HCT116 (cell line): ENCODE measurements around the gene SLC7A7. TPM values are rescaled to one million over a fixed set of nuclear protein-coding genes. Genes with fewer than 3 reads are reported as not detected.

Experiments
- ATAC-seq: fragments of 200-7000 bp; cut with Tn5 transposase; 2 replicates; pipeline ENCODE4 v1.9.1; 2020; ENCODE audit warnings: mild to moderate bottlenecking, moderate library complexity
- BruUV-seq: library from RNA; stranded (reverse); fragments of 400-500 nt; replicated peaks from 2 replicates; lab custom pipeline; 2021; lab: Mats Ljungman, UMichigan
- CTCF ChIA-PET: fragments of 300-600 bp; sonication (Branson Sonifier 250); formaldehyde crosslinking; loops from one replicate; lab custom pipeline; 2021; ENCODE audit warnings: antibody characterized with exemption; lab: Charles Lee
- POLR2A ChIA-PET: fragments of 300-600, 350-600 bp; sonication (Branson Sonifier 250); formaldehyde crosslinking; loops from one replicate; lab custom pipeline; 2021; ENCODE audit warnings: antibody characterized with exemption; lab: Charles Lee
- RAD21 ChIA-PET, 2 experiments: fragments of 300-600 bp; sonication (Branson Sonifier 250); formaldehyde crosslinking; loops; one replicate each; lab custom pipeline; 2023; ENCODE audit warnings: low total read pairs in 2 of 2; ENCODE audit not compliant: uncharacterized antibody in 2 of 2, unreplicated experiment in 2 of 2, low non-redundant PET in 1 of 2; lab: Charles Lee
- DNase-seq: peaks from one replicate; pipeline ENCODE4 v3.0.0-alpha.2; 2010; ENCODE audit warnings: low read depth, low spot score
- H2AFZ ChIP-seq: fragments of 200-600 bp; shearing (Covaris generic), sonication (generic); 2 replicates; pipeline ENCODE4 v1.6.1; 2017; ENCODE audit warnings: low read depth, mixed run types, mixed read lengths, antibody characterized with exemption, low read length; ENCODE audit not compliant: poor library complexity, severe bottlenecking
- H3K27ac ChIP-seq: 2 replicates; pipeline ENCODE4 v1.5.1; 2012; ENCODE audit warnings: low read depth, low read length
- H3K27me3 ChIP-seq: fragments of 200-600 bp; sonication (generic); 2 replicates; pipeline ENCODE4 v1.6.1; 2016; ENCODE audit warnings: mixed run types, low read length, mixed read lengths; ENCODE audit not compliant: insufficient read depth
- H3K36me3 ChIP-seq, 2 experiments: fragments of 200-500 bp in 1 of 2; fragments of 200-600 bp in 1 of 2; sonication (Bioruptor generic) in 1 of 2; sonication (generic) in 1 of 2; 2 replicates each; pipeline versions ENCODE4 v1.5.1 to v1.6.1; 2014 to 2016; ENCODE audit warnings: low read length in 2 of 2, inconsistent platforms in 1 of 2, mixed read lengths in 1 of 2, mixed run types in 1 of 2; ENCODE audit not compliant: insufficient read depth in 2 of 2, control insufficient read depth in 1 of 2
- H3K4me1 ChIP-seq, 2 experiments: fragments of 200-600 bp in 1 of 2; sonication (generic) in 1 of 2; 2 replicates each; pipeline versions ENCODE4 v1.5.1 to v1.6.1; 2012 to 2017; ENCODE audit warnings: low read length in 2 of 2, inconsistent platforms in 1 of 2, mild to moderate bottlenecking in 1 of 2, mixed read lengths in 1 of 2, mixed run types in 1 of 2, moderate library complexity in 1 of 2; ENCODE audit not compliant: insufficient read depth in 2 of 2, control insufficient read depth in 1 of 2
- H3K4me2 ChIP-seq: fragments of 200-600 bp; sonication (generic); 2 replicates; pipeline ENCODE4 v1.6.1; 2017; ENCODE audit warnings: mixed run types, low read length, mixed read lengths
- H3K4me3 ChIP-seq, 2 experiments: fragments of 200-600 bp in 1 of 2; sonication (generic) in 1 of 2; replicated peaks in 1 of 2; 2 replicates each; pipeline ENCODE4 v1.5.1; 2011 to 2016; ENCODE audit warnings: low read length in 2 of 2, control low read depth in 1 of 2, low read depth in 1 of 2, mild to moderate bottlenecking in 1 of 2, mixed read lengths in 1 of 2, mixed run types in 1 of 2
- H3K79me2 ChIP-seq: fragments of 200-600 bp; sonication (generic); 2 replicates; pipeline ENCODE4 v1.6.1; 2017; ENCODE audit warnings: mild to moderate bottlenecking, mixed run types, low read length, moderate library complexity, mixed read lengths; ENCODE audit not compliant: insufficient read depth
- H3K9ac ChIP-seq: fragments of 200-600 bp; sonication (generic); 2 replicates; pipeline ENCODE4 v1.6.1; 2016; ENCODE audit warnings: low read length, mixed read lengths
- H3K9me2 ChIP-seq: fragments of 200-600 bp; sonication (generic), shearing (Covaris generic); 2 replicates; pipeline ENCODE4 v1.6.1; 2017; ENCODE audit warnings: mixed run types, mild to moderate bottlenecking, moderate library complexity; ENCODE audit not compliant: insufficient read depth
- H3K9me3 ChIP-seq, 2 experiments: fragments of 200-500 bp in 1 of 2; fragments of 200-600 bp in 1 of 2; sonication (Bioruptor generic) in 1 of 2; sonication (generic) in 1 of 2; 2 replicates each; pipeline ENCODE4 v1.6.1; 2014 to 2017; ENCODE audit warnings: low read length in 2 of 2, mixed read lengths in 2 of 2, inconsistent platforms in 1 of 2, low read depth in 1 of 2, mild to moderate bottlenecking in 1 of 2, mixed run types in 1 of 2, moderate library complexity in 1 of 2; ENCODE audit not compliant: control insufficient read depth in 1 of 2, insufficient read depth in 1 of 2
- H4K20me1 ChIP-seq: fragments of 200-600 bp; sonication (generic), shearing (Covaris generic); 2 replicates; pipeline ENCODE4 v1.6.1; 2017; ENCODE audit warnings: mixed run types, mild to moderate bottlenecking, moderate library complexity; ENCODE audit not compliant: insufficient read depth
- CBX3 ChIP-seq: IDR thresholded peaks from 2 replicates; pipeline ENCODE4 v1.6.1; 2012; ENCODE audit warnings: low read depth
- CEBPB ChIP-seq: IDR thresholded peaks from 2 replicates; pipeline ENCODE4 v1.6.1; 2012; ENCODE audit warnings: low read depth
- EGR1 ChIP-seq: IDR thresholded peaks from 2 replicates; pipeline ENCODE4 v1.6.1; 2012; ENCODE audit warnings: low read depth
- EZH2 ChIP-seq: fragments of 200-600 bp; sonication (generic); IDR thresholded peaks from 2 replicates; pipeline ENCODE4 v1.6.1; 2017; ENCODE audit warnings: antibody characterized with exemption, mixed run types
- EZH2phosphoT487 ChIP-seq: fragments of 200-600 bp; IDR thresholded peaks from 2 replicates; pipeline ENCODE4 v1.6.1; 2018; ENCODE audit warnings: antibody characterized with exemption, borderline replicate concordance
- FOSL1 ChIP-seq: IDR thresholded peaks from 2 replicates; pipeline ENCODE4 v1.6.1; 2012; ENCODE audit warnings: low read depth
- POLR2A ChIP-seq: IDR thresholded peaks from 2 replicates; pipeline ENCODE4 v1.7.0; 2011; ENCODE audit warnings: borderline replicate concordance; ENCODE audit not compliant: insufficient read depth, insufficient read length; ENCODE audit errors: extremely low read depth
- RAD21 ChIP-seq: IDR thresholded peaks from 2 replicates; pipeline ENCODE4 v1.6.1; 2012; ENCODE audit warnings: low read depth, mild to moderate bottlenecking
- SP1 ChIP-seq: IDR thresholded peaks from 2 replicates; pipeline ENCODE4 v1.6.1; 2012; ENCODE audit warnings: low read depth
- SRF ChIP-seq: IDR thresholded peaks from 2 replicates; pipeline ENCODE4 v1.6.1; 2012; ENCODE audit warnings: low read depth
- TCF7L2 ChIP-seq: IDR thresholded peaks from 2 replicates; pipeline ENCODE4 v1.7.0; 2011; ENCODE audit warnings: borderline replicate concordance, inconsistent platforms; ENCODE audit not compliant: insufficient read depth, insufficient read length; ENCODE audit errors: extremely low read depth
- YY1 ChIP-seq: IDR thresholded peaks from 2 replicates; pipeline ENCODE4 v1.6.1; 2011; ENCODE audit warnings: low read length, low read depth, moderate library complexity, mild to moderate bottlenecking; ENCODE audit not compliant: insufficient replicate concordance; ENCODE audit errors: extremely low read depth
- ZFX ChIP-seq: fragments of 450-650 bp; IDR thresholded peaks from 2 replicates; pipeline ENCODE4 v1.6.1; 2017
- intact Hi-C: fragments of 100-400 bp; cut with micrococcal nuclease; formaldehyde crosslinking; loops from 2 replicates; pipeline ENCODE4 v1.10.0; 2022
- total RNA-seq: library from RNA; stranded (reverse); gene quantifications from one replicate; pipeline ENCODE4 v1.2.1, GENCODE V29; 2021; ENCODE audit not compliant: unreplicated experiment
- TF ChIP-seq, protein P1 (sequence below): IDR thresholded peaks from 2 replicates; pipeline ENCODE4 v1.6.1; 2011; ENCODE audit warnings: mild to moderate bottlenecking, low read length, moderate library complexity; ENCODE audit not compliant: insufficient replicate concordance; ENCODE audit errors: extremely low read depth
- TF ChIP-seq, protein P2 (sequence below), 3 experiments: fragments of 200-600 bp in 1 of 3; sonication (generic) in 1 of 3; IDR thresholded peaks in 2 of 3; conservative IDR thresholded peaks in 1 of 3; 2 replicates each; pipeline ENCODE4 v1.5.1; 2012 to 2017; ENCODE audit warnings: low read depth in 2 of 3, low read length in 2 of 3, antibody characterized with exemption in 1 of 3, borderline replicate concordance in 1 of 3, control low read depth in 1 of 3, mild to moderate bottlenecking in 1 of 3, mixed read lengths in 1 of 3, mixed run types in 1 of 3, moderate library complexity in 1 of 3; ENCODE audit not compliant: insufficient read depth in 1 of 3
- TF ChIP-seq, protein P3 (sequence below): IDR thresholded peaks from 2 replicates; pipeline ENCODE4 v1.6.1; 2012

Gene SLC7A7
- total RNA-seq, 1 experiment from 2014 or later: 0.27 TPM

DNA sequence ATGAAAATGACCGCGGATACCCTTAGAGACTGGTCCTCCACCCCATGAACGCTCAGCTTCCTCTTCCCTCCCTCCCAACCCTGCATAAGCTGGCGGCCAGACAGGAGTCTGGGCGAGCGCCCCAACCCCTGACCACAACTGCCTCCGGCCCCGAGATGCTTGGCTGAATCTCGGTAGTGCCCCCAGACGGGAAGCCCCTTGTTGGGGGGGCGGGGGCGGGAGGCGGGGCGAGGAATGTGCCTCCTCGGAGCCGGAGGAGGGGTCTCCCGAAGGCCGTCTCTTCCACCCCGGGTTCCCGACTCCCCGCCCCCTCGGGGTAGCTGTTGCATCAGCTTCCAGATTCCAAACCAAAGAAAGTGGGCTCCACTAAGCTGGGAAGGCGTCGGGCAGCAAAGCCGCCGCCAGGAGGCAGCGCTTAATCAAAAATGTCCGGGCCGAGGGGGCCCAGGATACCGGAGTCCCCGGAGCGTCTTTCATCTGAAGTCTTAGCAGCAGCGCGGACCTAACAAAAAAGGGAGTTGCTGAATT is 7.4 kb upstream of the SLC7A7 start:
- H3K9me2 ChIP-seq: no peaks in the 10 kb centered on the region
- H4K20me1 ChIP-seq: no peaks in the 10 kb centered on the region
- H3K9ac ChIP-seq: peak overlapping the region; percentile 22
- intact Hi-C loops: loop anchor here (1.0 to 2.0 kb wide), 4 partner anchors 31 to 266 kb away; partner anchors contain the start of gene AJUBA
- ChIA-PET POLR2A (interaction anchor here (0.8 to 1.9 kb wide), 3 partner anchors 9 to 263 kb away, joined by 3 to 6 read pairs (median 4); partner anchors contain the start of gene OXA1L), RAD21 (interaction anchor here (0.6 to 1.4 kb wide), 7 partner anchors 15 to 165 kb away, joined by 3 to 8 read pairs (median 3); no protein-coding TSS in a partner anchor), CTCF (interaction anchor here (0.6 to 2.7 kb wide), 19 partner anchors 8 to 537 kb away, joined by 3 to 38 read pairs (median 4); partner anchors contain the start of genes AJUBA, DAD1, LRP10 and OXA1L)
- TF ChIP-seq FOSL1 (no peak), CBX3 (no peak), TCF7L2 (peak; percentile 50), EGR1 (no peak), CEBPB (no peak; the same call in 1 of the 2 replicates), RAD21 (peak; percentile 88), ZFX (no peak), EZH2phosphoT487 (no peak), SP1 (no peak), YY1 (no peak), EZH2 (no peak), SRF (no peak), POLR2A (no peak)
- TF ChIP-seq, protein P1, sequence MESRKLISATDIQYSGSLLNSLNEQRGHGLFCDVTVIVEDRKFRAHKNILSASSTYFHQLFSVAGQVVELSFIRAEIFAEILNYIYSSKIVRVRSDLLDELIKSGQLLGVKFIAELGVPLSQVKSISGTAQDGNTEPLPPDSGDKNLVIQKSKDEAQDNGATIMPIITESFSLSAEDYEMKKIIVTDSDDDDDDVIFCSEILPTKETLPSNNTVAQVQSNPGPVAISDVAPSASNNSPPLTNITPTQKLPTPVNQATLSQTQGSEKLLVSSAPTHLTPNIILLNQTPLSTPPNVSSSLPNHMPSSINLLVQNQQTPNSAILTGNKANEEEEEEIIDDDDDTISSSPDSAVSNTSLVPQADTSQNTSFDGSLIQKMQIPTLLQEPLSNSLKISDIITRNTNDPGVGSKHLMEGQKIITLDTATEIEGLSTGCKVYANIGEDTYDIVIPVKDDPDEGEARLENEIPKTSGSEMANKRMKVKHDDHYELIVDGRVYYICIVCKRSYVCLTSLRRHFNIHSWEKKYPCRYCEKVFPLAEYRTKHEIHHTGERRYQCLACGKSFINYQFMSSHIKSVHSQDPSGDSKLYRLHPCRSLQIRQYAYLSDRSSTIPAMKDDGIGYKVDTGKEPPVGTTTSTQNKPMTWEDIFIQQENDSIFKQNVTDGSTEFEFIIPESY: no peak
- TF ChIP-seq, protein P2, sequence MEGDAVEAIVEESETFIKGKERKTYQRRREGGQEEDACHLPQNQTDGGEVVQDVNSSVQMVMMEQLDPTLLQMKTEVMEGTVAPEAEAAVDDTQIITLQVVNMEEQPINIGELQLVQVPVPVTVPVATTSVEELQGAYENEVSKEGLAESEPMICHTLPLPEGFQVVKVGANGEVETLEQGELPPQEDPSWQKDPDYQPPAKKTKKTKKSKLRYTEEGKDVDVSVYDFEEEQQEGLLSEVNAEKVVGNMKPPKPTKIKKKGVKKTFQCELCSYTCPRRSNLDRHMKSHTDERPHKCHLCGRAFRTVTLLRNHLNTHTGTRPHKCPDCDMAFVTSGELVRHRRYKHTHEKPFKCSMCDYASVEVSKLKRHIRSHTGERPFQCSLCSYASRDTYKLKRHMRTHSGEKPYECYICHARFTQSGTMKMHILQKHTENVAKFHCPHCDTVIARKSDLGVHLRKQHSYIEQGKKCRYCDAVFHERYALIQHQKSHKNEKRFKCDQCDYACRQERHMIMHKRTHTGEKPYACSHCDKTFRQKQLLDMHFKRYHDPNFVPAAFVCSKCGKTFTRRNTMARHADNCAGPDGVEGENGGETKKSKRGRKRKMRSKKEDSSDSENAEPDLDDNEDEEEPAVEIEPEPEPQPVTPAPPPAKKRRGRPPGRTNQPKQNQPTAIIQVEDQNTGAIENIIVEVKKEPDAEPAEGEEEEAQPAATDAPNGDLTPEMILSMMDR (IDR thresholded peaks at IDR 0.05 in 2 of 3, conservative IDR thresholded peaks at IDR 0.05 in 1 of 3; ENCODE audit: borderline replicate concordance in 1 of 3, insufficient read depth in 1 of 3, low read depth in 2 of 3, low read length in 2 of 3): peak; percentile 81 to 89 (median 87)
- TF ChIP-seq, protein P3, sequence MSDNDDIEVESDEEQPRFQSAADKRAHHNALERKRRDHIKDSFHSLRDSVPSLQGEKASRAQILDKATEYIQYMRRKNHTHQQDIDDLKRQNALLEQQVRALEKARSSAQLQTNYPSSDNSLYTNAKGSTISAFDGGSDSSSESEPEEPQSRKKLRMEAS: no peak
- no peak overlapping the region for H3K27ac ChIP-seq
- H3K9me3 ChIP-seq: no peaks in the 10 kb centered on the region
- H3K27me3 ChIP-seq: no peaks in the 10 kb centered on the region
- H3K79me2 ChIP-seq: no peaks in the 10 kb centered on the region
- peak overlapping the region; percentile 99 for H2AFZ ChIP-seq
- peak overlapping the region; percentile 29 to 43 for H3K4me3 ChIP-seq
- no TSS peak for BruUV-seq
- peak overlapping the region; percentile 68 for H3K4me2 ChIP-seq
- peak; percentile 86 for ATAC-seq
- H3K36me3 ChIP-seq: no peaks in the 10 kb centered on the region
- peak; percentile 51 for DNase-seq
- H3K4me1 ChIP-seq: peaks cover 7 to 35% of the 10 kb centered on the region in 2 experiments
